Stromal cell of bone marrow (primary cell): ENCODE data around the gene IL15.
"Not testable (repeated sequence)": the region's sequence is repeated elsewhere in the genome, so short reads cannot be mapped to it uniquely, and the experiment has no call there.

Source experiments
- DNase-seq: peaks from one replicate; pipeline ENCODE4 v3.0.0-alpha.2; 2012; ENCODE audit warnings: low read depth

Gene IL15

DNA sequence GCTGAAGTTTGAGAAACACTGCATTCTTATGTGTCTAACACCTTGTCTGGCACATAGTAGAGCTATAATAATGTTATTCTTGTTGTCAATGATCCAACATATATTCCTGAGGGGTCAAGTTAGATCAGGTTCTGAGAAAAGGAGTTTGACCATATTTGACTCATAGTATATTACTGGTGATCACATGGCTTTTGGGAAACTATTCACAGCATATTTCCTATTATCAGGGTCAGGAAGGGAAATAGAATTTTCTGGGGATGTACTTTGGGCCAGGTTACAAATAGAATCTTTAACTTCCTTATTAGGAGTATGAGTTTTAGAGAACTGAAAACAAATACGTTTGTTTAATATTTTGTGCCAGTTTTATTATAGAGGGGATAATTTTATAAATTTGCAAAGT, 11.6 kb downstream of the IL15 start:
- DNase-seq, result no peak

DNA sequence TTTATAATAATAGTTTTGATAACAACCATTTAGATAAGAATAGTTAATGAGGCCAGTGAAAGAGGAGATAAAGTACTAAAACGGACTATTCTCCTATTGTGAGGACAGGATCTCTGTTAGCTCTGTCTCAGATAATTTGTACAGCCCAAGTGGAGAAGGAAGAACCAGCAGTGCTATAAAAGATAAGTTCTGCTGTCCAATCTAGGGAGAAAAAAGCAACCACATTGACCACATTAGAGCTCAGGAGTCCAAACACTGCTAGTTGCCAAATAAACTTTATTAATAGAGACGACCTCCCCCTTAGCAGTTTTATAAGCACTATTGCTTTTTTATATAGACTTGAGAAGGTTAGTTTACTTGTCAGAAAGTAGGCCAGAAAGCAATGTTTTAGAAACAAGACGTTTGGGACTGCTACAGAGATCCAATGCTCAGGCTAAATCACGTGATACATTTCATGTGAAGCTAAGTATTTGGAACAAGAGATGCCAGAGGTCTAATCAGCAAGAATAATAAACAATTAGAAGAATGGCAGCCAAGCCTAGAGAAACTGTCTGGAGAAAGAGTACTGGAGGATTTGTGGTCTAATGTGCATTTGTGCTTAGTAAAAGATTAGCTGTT, 15.9 kb downstream of the IL15 start:
- no peak for DNase-seq

DNA sequence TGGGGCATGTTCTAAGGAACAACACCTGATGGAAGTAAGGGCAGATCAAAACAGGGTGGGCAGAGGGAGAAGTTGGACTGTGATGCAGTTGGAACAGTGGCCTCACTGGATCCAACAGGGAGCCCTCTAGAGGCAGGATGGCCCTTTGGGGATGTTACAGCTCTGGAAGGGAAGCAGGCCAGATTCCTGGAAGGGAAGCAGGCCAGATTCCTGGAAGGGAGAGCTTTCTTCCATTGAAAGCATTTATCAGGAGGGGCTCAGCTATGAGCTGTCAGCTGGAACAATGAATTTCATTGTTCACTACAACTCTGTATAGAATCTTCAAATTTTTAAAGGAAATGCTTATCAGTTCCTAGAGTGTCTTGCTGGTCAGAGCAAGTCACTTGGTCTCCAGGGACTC, 17.7 kb downstream of the IL15 start:
- no peak for DNase-seq

DNA sequence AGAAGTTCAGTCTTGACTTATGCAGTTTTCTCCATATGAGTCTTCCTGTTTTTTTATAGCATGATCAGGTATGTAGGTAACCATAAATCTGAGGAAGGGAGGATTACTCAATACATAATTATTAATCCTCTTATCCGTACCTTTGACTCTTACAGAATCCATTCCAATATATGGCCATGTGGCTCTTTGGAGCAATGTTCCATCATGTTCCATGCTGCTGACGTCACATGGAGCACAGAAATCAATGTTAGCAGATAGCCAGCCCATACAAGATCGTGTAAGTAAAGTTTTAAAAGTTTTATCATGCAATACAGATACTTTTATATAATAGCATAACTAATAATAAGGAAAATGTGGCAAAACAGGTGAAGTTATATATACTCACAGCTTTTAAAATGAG, 19.6 kb downstream of the IL15 start:
- no peak for DNase-seq

DNA sequence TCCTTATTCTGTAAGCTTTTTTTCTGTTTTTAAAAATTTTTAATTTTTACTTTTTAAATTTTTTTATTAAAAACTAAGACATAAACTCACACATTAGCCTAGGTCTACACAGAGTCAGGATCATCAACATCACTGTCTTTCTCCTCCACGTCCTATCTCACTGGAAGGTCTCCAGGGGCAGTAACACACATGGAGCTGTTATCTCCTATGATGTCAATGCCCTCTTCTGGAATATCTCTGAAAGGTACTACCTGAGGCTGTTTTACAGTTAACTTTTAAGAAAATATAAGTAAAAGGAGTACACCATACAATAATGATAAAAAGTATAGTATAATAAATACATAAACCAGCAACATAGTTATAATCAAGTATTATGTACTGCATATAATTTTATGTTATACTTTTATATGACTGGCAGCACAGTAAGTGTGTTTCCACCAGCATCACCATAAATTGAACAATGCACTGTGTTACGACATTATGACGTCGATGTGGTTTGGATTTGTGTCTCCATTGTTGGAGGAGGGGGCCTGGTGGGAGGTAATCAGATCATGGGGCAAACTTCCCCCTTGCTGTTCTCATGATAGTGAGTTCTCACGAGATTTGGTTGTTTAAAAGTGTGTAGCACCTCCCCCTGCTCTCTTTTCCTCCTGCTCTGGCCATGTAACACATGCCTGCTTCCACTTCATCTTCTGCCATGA, 21.3 kb downstream of the IL15 start:
- DNase-seq, result no peak

DNA sequence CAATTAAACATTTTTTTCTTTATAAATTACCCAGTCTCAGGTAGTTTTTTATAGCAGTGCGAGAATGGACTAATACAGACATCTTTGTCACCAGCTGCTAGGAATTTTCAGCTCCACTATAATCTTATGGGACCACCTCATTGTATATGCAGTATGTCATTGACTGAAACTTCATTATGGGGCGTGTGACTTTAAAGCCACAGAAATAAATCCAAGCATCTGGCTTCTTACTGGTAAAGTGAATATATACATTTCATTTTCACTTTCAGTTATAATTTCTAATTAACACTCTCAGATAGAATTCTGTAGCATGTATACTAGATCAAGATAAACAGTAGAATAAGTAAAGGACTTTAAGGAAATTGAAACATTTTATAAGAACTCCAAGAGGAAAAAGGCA, 21.9 kb downstream of the IL15 start:
- DNase-seq, result no peak

DNA sequence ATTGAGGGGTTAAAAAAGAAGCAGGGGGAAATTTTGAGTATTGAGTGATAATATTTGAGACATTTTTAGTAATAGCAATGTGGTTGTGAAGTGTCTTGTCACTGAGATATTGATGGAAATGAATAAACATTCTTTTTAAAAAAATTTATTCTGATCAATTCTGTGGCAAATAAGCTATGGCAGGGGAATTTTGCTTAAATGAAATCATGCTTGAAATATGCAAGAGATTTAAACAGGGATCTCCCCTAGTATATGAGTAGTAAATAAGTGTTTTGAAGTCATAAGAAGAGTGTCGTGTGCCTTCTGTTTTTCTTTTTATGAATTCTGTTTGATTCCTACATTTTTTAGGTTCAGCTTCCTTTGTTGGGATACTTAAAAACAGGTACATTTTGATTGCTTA, 23.2 kb downstream of the IL15 start:
- no peak for DNase-seq

DNA sequence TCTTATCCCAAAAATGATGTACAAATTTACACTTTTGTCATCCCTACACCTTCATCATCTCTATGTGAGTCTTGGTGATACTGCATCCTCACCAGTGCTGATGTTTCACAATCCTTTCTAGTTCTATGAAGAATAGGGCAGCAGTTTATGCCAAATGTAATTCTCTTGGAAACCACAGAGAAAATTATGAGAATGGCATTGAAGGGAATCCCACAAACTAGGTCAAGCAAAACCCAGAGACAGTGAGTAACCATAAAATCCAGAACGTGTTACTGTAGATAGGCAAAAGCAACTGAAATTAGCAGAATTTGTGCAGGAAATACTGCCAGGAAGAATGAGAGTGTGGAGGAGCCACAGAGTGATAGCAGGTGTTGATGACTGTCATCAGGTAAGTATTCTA, 24.5 kb downstream of the IL15 start:
- no peak for DNase-seq

DNA sequence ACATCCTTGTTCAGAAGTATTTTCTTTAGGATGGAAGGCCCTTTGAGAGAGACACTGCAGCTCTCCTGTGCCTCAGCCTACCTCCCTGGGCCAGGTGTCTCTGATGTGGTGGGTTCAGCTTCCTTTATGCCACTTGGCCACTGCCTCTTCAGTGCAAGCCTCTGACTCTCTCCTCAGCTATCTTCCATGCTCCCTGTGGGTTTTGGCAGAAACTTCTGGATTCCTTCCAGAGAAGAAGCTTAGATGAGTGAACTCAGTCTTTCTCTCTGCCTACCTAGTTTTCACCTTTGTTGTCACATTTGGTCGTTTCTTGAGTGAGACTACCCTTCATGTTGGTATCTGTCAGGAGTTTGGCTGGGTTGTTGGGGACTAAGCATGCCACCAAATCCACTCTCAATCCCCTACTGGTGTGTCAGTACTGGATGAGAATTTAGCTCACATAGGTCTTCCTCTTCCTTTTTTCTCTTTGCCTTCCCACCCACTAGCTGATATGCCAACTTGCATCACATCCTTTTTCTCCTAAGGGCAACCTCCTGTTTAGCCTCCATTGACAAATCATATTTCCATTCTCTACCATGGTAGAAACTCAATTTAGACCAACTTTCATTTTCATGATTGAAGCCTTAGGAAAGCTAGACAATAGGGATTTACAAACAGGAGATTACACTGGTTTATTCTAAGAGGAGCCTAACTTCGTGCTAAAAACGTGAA, 32.0 kb downstream of the IL15 start:
- DNase-seq, result no peak

DNA sequence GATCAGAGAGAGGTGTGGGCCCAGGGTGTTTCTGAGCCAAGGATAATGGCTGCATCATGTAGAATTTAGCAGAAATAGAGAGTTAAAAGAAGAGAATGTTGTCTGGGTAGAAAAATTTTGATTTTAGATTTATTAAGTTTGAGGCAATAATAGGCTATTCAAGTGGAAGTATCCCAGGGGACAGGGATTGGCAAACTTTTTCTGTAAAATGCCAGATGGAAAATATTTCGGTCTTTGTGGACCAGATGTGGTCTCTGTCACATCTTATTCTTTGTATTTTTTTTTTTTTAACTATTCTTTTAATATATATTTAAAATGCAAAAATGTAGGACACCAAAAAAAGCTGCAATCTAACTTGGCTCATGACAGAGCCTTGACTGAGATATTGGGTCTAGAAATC, 33.1 kb downstream of the IL15 start:
- no peak for DNase-seq

DNA sequence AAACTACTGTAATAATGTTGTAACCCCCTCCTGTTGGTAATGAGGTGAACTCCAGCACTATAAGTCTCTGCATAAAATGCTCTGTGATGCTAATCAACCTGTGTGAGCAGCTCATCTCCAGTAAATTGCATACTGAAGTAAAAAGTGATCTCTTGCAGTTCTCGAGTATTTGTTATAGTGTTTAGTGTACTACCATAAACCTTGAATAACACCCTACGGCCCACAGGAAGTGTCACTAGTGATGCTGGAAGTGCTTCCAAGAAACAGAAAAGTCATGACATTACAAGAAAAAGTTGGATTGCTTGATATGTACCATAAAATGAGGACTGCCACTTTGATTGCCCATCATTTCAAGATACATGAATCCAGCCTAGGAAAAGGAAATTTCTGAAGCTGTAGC, 39.0 kb downstream of the IL15 start:
- DNase-seq, result no peak

DNA sequence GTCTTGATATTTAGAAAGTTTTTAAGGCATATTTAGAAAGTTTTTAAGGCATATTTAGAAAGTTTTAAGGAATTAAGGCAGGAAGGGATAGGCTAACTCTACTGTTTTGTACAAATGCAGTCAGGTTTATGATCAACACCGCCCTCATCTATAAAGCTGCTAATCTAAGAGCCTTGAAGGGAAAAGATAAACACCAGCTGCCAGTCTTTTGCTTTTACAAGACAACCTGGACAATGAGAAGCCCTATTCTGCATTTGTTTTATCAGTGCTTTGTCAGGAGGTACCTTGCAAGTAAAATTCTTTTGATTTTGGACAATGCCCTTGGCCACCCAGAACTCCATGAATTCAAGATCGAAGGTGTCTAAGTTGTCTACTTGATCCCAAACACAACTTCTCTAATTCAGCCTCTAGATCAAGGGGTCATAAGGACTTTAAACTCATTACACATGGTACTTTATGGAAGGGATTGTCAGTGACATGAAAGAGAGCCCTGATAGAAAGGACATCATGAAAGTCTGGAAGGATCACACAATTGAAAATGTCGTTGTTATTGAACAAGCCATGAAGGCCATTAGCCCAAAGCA, 39.8 kb downstream of the IL15 start:
- DNase-seq, result no peak

DNA sequence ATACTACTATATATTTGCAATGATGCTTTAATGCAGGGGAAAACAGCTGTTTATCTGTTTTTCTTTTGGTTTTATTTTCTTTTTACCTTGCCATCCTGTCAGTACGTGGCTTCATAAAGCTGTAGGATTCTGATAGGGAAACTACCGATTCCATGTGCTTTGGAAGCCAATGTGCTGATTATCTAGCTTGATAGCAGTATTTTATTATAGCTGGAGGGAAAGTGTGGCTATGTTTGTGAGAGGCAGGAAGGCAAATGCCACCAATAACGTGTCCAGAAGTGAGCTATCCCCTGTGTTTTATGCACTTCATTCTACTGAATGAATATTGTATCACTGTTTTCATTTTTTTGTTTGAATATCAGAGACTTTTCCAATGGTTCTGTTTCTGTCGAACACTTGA, 43.7 kb downstream of the IL15 start:
- DNase-seq, result no peak

DNA sequence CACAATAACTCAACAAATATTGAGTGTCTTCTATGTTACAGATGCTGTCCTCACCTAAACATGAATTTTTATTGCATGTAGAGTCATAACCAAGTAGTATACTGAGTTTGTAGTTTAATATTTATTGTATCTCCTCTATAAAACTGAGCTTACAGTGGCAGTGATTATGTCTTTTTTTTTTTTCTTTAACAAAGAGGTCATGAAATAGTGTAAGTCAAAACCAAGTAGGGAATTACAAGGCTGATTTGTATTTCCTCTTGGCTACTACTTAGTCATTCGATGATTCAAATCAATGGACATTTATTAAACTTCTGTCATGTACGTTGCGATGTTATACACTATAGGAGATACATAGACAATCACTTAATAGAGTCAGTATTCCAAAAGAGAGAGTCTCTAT, 48.4 kb downstream of the IL15 start:
- DNase-seq, result no peak

DNA sequence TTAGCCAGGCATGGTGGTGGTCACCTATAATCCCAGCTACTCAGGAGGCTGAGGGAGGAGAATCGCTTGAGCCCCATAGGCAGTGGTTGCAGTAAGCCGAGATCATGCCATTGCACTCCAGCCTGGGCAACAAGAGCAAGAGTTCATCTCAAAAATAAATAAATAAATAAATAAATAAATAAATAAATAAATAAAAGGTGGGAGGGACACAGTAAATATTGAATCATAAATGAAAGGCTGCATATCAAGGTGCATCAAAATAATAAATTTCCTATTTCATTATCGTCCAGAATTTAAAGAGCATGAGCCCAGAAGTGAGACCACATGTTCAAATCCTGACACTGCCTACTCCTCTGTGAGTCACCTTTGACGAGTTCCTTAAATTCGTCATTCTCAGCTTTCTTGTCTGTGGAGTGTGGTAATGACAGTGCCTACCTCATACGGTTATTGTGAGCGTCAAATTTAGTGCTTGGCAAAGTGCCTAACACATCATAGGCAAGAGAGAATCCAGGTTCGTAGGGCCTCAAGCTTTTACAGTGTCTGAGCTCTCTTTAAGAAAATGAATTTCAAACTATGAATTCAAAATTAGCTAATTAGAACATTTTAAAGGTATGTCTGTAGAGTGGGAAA, 49.9 kb downstream of the IL15 start:
- no peak for DNase-seq

DNA sequence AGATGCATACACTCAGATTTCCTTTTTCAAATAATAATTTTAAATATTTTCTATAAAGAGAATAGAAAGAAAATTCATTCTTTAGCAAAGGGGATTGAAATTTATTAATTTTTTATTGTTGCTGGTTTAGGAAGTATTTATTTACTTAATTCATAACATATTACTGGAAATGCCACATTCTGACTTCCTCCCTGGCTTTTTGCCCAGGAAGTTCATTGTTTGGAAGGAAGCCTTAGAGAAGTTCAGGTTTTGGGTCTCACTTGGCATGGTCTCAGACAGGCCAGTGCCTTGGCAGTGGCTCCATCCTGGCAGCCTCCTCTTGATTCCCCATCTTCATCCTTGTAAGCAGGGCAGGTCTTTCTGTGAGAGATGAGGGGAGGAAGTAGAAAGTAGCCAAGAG, 50.5 kb downstream of the IL15 start:
- no peak for DNase-seq

DNA sequence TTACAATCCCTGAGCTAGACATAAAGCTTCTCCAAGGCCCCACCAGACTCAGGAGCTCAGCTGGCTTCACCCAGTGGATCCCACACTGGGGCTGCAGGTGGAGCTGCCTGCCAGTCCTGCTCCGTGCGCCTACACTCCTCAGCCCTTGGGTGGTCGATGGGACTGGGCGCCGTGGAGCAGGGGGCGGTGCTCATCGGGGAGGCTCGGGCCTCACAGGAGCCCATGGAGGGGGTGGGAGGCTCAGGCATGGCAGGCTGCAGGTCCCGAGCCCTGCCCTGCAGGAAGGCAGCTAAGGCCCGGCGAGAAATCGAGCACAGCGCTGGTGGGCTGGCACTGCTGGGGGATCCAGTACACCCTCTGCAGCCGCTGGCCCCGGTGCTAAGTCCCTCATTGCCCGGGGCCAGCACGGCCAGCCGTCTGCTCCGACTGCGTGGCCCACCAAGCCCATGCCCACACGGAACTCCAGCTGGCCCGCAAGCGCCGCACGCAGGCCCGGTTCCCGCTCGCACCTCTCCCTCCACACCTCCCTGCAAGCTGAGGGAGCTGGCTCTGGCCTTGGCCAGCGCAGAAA, 53.4 kb downstream of the IL15 start:
- DNase-seq, result not testable (repeated sequence)

DNA sequence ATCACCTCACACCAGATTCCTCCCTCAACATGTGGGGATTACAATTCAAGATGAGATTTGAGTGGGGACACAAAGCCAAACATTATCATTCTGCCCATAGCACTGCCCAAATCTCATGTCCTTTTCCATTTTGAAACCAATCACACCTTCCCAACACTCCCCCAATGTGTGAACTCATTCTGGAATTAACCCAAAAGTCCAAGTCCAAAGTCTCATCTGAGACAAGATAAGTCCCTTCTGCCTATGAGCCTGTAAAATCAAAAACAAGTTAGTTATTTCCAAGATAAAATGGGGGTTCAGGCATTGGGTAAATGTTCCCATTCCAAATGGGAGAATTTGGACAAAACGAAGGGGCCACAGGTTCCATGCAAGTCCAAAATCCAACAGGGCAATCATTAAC, 54.9 kb downstream of the IL15 start:
- not testable (repeated sequence) for DNase-seq

DNA sequence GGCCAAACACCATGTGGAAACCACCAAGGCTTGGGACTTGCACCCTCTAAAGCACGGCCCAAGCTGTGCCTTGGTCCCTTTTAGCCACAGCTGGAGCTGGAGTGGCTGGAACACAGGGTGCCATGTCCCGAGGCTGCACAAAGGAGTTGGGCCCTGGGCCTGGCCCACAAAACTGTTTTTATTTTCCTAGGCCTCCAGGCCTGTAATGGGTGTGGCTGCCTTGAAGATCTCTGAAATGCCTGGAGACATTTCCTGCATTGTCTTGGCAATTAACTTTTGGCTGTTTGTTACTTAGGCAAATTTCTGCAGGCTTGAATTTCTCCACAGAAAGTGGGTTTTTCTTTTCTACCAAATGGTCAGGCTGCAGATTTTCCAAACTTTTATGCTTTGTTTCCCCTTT, 55.7 kb downstream of the IL15 start:
- DNase-seq, result no peak

DNA sequence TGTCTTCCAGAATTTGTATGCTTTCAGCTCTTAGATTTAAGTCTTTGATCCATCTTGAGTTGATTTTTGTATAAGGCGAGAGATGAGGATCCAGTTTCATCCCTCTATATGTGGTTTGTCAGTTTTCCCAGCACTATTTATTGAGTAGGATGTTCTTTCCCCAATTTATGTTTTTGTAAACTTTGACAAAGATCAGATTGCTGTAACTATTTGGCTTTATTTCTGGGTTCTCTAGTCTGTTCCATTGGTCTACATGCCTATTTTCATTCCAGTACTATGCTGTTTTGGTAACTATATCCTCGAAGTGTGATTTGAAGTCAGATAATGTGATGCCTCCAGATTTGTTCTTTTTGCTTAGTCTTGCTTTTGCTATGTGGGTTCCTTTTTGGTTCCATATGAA, 60.7 kb downstream of the IL15 start:
- DNase-seq, result no peak

DNA sequence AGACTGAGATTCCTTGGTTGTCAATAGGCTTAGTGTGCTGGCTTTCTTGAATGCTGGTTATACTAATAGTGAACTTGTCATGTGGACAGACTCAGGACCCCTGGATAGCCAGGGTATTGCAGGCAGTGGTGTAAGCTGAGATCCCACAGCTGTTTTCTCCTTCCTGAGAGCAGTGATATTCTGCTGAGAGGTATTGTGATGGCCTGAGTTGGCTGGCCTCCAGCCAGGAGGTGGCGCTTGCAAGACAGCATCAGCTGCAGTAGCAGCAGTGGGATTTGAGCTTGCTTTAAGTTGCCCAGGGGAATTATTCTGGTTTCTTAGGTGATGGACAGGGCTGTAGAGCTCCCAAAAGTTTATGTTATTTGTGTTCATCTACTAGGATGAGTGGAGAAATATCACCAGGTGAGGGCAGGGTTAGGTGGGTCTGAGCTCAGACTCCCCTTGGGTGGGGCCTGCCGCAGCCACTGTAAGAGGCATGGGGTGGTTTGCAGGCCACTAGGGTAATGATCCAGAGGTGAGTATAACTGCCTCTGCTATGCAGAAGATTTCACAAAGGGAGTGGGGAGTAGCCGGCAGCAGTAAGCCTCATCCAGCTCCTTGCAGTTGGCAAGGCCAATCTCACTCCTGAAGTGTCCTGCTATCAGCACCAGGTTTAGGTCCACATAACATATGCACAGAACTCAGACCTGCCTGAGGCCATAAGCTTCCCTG, 66.2 kb downstream of the IL15 start:
- DNase-seq, result no peak

DNA sequence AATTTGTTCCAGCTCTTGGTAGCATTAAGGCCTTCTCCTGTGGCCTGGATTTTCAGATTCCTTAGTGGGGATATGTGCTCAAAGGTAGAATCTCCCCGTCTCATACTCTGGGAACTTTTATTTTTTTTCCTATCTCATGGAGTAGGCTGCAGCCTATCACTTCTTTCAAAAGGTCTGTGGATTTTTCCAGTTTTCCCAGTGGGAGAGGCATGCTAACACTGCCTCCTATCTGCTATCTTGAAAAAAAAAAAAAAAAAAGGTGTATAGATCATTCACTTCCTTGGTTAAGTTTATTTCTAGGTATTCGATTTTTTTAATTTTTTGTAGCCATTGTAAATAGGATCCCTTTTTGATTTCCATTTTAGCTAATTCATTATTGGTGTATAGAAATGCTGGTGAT, 67.1 kb downstream of the IL15 start:
- DNase-seq, result no peak
